Measurements from ENCODE around the gene AEN.
A peak's percentile ranks its signal among the peaks of the same experiment; 100 is the strongest.

DNA sequence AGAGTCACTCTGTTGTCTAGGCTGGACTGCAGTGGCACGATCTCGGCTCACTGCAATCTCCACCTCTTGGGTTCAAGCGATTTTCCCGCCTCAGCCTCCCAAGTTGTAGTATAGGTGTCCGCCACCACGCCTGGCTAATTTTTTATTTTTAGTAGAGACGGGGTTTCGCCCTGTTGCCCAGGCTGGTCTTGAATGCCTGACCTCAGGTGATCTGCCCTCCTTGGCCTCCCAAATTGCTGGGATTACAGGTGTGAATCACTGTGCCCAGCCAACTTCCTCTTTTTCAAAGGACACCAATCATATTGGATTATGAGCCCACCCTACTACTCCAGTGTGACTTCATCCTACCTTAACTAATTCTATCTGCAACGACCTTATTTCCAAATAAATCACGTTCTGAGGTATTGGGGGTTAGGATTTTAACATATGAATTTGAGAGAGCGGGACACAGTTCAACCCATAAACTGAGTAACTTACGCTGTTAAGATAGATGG, 20.9 kb downstream of the AEN start:
- TF ChIP-seq, protein P1, sequence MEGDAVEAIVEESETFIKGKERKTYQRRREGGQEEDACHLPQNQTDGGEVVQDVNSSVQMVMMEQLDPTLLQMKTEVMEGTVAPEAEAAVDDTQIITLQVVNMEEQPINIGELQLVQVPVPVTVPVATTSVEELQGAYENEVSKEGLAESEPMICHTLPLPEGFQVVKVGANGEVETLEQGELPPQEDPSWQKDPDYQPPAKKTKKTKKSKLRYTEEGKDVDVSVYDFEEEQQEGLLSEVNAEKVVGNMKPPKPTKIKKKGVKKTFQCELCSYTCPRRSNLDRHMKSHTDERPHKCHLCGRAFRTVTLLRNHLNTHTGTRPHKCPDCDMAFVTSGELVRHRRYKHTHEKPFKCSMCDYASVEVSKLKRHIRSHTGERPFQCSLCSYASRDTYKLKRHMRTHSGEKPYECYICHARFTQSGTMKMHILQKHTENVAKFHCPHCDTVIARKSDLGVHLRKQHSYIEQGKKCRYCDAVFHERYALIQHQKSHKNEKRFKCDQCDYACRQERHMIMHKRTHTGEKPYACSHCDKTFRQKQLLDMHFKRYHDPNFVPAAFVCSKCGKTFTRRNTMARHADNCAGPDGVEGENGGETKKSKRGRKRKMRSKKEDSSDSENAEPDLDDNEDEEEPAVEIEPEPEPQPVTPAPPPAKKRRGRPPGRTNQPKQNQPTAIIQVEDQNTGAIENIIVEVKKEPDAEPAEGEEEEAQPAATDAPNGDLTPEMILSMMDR (IDR thresholded peaks at IDR 0.05 in 8 of 11, conservative IDR thresholded peaks at IDR 0.05 in 3 of 11), result no peak
- no peak for TF ChIP-seq POLR2A (IDR thresholded peaks at IDR 0.05)
- peak in 1 of 3 donors; percentile 5 for TF ChIP-seq POLR2AphosphoS5 (IDR thresholded peaks at IDR 0.05)

Measured in spleen (tissue), 7 donors.